Measurements from ENCODE around the gene SBSN. TPM values are rescaled to one million over a fixed set of nuclear protein-coding genes. Genes with fewer than 3 reads are reported as not detected.

The SBSN gene
- polyA plus RNA-seq, 3 donors, result 0.15 to 1.5 TPM; not detected in 1

DNA sequence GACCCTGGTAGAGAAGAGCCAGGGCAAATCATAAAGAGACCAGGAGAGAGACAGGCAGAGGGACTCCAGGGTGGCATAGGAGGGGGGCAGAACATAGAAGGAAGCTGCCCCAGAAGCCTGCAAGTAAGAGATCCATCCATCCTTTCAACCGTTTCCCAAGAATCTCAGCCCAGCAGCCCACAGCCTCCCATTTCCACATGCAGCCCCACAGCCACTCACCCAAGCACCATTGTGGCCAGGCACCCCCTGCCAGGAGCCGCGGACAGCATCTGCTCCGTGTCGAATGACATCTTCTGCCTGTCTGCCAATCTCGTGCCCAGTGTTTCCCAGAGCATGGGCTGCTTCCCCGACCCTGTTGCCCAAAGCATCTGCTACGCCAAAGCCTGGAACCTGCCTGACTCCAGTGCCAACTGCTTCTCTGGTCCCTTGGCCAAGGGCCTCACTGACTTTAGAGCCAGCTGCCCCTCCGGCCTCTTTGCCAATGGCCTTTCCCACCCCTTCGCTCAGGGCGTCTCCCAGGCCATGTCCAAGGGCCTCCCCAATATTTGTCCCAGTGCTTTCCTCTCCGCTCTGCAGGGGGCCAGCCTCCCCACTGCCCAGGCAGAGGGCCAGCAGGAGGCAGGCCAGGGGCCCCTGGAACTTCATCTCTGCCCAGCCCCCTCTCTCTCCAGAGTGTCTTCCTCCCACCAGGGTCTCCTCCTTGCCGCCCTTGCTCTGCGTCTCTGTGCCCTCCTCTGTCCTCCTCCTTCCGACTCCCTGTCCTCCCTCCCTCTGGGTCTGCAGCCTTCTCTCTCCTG, 15.1 kb downstream of the SBSN start:
- no peak overlapping the region for H3K27ac ChIP-seq (ENCODE audit: low read depth, low read length)
- 76 to 90% (median 83%) methylated on average over 15 of the region's 15 CpGs for WGBS, 3 donors

DNA sequence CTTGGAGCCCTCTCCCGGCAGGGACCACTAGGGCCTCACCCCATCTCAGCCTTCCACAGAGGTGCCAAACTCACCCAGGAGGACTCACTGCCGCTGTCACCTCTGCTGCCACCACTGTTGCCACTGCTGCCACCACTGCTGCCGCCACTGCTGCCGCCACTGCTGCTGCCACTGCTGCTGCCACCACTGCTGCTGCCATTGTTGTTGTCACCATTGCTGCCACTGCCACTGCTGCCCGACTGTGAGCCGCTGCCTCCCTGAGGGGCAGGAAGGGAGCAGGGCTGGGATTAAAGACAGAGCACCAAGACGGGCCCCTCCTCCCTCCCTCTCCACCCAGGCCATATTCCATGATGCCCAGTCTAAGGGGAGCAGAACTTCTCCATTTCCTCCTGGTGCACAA, 16.8 kb downstream of the SBSN start:
- H3K27ac ChIP-seq (ENCODE audit: low read depth, low read length), result no peak overlapping the region
- 69 to 90% (median 72%) methylated on average over 7 of the region's 7 CpGs for WGBS, 3 donors

DNA sequence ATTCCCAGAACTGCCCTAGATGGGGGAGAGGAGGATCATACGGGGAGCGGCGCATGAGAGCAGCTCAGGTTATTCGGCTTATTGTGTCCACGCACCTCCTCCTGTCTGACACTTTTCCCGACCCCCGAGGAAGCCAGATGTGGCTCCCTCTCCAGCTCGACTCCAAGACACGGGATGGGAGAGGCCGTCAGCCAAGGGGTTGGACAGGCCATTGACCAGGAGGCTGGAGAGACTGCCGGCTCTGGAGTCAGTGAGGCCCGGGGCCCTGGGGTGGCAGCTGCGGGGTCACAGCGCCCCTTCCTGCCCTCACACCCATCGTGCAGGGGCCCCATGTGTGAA, 17.5 kb downstream of the SBSN start:
- WGBS, 3 donors, result 6 to 10% (median 10%) methylated on average over 15 of the region's 15 CpGs
- no peak overlapping the region for H3K27ac ChIP-seq (ENCODE audit: low read depth, low read length)

DNA sequence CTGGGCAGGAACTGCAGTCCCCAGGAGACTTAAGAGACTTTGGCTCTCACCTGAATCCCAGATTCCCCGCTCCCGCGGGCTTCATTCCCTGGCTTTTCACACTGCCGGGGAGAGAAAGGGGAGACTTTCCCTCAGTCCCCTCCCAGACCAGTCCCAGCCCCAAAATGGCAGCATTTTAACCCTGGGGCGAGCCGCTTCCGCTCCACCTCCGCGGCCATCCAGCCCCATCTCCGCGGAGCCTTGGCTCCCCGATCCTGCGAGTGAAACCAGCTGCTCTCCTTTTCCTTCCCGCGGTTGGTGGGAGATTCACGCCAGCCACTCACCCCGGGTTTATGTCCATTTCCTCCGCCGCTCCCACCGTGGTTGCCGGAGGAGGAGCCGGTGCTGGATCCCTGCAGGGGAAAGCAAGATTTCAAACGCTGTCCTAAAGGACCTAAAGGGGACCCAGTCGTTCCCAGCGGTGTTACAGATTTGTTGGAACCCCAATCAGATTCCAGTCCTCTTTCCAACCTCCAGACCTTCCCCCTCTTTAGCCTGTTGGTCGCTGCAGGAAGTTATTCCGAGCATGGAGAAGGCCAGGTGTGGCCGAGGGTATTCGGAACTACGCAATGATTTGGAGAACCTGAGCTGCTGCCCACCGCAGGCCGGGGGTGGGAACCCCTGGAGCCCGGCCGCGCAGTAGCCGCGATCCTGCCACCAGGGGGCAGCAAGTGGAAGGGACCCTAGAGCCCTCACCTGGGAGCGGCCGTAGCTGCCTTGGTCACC, 18.1 kb downstream of the SBSN start:
- WGBS, 3 donors, result 0 to 1% (median 0%) methylated on average over 35 to 39 of the region's 39 CpGs
- H3K27ac ChIP-seq (ENCODE audit: low read depth, low read length), result no peak overlapping the region

DNA sequence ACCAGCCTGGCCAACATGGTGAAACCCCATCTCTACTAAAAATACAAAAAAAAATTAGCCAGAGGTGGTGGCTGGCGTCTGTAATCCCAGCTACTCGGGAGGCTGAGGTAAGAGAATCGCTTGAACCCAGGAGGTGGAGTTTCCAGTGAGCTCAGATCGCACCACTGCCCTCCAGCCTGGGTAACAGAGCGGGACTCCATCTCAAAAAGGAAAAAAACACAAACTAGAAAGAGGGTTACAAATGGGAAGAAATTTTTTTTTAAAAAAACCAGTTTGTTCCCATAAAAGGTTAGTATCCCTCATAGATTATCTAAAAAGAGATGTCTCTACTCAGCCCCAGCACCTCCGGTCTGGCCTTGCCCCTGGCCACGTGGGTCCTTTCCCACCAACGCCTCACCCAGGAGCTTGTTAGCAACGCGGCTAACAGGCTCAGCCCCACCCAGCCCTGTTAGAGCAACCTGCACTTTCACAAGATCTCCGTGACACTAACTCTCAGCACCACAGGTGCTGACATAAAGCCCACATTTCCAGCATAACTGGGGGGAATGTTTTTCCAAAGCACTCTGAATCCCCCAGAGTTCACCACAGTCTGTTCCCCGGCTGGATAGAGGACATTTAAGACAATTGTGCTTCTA, 19.0 kb downstream of the SBSN start:
- WGBS, 3 donors, result 15 to 30% (median 27%) methylated on average over 12 of the region's 12 CpGs
- H3K27ac ChIP-seq (ENCODE audit: low read depth, low read length), result no peak overlapping the region

DNA sequence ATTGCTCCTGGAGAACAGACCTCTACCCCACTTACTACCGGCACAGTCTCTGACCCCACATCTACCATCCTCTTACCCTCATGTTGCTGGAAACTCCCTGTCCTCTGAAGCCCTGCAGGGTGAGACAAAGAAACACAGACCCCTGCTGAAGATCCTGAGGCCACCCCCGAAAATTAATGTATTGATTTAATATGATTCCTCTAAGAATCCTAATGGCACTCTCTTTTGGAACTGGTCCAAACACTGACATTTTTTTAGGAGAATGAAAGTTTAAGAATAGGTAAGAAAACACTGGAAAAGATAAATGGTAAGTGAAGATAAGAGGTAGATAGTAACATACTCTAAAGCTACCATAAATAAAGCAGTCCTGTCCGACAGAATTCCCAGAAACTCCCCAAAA, 20.0 kb downstream of the SBSN start:
- no peak overlapping the region for H3K27ac ChIP-seq (ENCODE audit: low read depth, low read length)
- 88 to 90% (median 88%) methylated on average over 3 of the region's 3 CpGs for WGBS, 3 donors

DNA sequence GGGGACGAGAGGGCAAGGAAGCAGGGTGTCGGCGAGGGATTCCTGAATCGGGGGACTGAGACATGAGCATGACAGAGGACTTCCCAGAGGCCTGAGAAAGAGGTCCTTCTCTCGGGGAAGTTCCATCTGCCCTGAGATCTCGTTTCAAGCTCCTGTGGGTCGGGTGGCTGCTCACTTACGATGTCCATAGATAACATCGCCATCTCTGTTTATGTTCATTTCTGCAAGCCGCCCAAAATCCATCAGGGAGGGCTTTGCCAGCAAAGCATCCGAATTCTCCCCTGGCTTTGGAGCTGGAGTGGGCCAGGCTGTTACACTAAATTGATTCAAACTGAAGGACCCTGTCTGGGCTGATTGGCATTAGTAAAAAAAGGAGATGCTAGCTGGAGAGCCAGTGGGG, 20.6 kb downstream of the SBSN start:
- 80 to 83% (median 83%) methylated on average over 11 of the region's 11 CpGs for WGBS, 3 donors
- H3K27ac ChIP-seq (ENCODE audit: low read depth, low read length), result no peak overlapping the region

DNA sequence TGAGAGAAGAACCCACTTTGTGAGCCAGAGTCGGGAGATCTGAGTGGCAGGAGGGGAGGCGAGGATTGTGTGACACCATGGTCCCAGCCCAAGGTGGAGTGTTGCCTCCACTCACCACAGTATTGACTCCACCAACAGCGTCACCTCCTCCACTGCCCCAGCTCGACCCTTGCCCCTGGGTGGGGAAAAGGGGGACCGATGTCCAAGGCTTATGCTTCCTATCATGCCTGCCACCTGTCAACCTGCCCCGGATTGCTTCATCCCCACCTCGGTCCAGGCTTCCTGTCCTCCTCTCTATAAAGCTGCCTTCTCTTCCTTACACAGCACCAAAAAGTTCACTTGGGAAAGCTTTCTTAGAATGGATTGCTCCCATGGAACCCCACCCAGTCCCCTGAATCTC, 22.1 kb downstream of the SBSN start:
- no peak overlapping the region for H3K27ac ChIP-seq (ENCODE audit: low read depth, low read length)
- WGBS, 3 donors, result 73 to 88% (median 84%) methylated on average over 6 to 7 of the region's 7 CpGs

DNA sequence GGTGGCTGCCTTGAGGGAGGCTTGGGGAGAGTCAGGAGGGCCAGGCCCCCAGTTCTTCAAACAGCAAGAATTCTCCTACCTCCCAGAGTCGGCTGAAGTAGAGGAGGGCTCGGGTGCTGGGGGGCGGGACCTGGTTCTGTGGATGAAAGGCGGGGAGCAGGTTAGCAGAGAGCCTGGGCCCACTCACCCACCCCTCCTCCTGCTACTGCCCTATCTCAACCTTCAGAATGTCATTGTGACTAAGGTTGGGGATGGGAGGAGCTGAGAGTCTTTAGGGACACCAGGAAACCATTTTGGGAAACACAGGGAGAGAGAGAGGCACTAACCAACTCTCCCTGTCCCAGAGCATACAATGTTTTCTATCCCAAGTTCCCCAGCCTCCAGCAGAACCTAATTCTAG, 25.4 kb downstream of the SBSN start:
- 86 to 91% (median 89%) methylated on average over 4 of the region's 4 CpGs for WGBS, 3 donors

DNA sequence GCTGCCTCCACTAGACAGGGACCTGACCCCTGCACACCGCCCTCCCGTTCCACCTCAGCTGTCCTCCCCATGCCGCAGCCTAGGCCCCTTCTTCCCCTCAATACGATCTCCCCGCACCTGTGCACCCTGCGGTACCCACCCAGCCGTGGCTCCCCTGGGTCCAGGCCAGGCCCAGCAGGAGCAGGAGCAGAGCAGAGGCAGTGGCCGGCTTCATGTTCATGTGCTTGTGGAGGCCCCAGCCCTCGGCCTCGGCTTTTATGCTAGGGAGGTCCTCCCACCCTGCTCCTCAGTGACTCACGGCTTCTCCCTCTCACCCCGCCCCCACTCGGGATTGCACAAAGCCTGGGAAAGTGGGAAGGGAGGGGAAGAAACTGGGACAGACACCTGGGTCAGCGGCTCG, 26.4 kb downstream of the SBSN start:
- 77 to 88% (median 78%) methylated on average over 11 to 15 of the region's 15 CpGs for WGBS, 3 donors
- H3K27ac ChIP-seq (ENCODE audit: low read depth, low read length), result no peak overlapping the region

More for the DNA sequence above, 25.4 kb downstream of the SBSN start:
- H3K27ac ChIP-seq (ENCODE audit: low read depth, low read length), result no peak overlapping the region

DNA sequence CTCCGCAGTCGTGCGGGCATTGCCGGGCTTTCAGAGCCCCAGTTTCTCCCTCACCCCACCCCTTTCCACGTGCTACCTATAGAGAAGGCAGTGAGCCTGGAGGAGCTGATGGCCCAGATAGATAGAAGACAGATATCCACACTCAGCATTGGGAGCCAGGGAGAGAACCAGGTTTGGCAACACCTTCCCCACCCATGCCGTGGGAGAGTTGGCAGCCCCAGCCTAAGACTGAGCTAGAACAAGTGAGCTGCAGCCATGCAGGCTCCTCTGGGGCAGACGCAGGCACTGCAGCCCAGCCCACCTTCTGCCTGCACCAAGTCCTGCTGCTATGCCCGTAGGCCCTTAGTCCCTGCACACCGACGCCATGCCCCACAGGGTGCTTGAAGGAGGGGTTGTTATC, 27.5 kb downstream of the SBSN start:
- H3K27ac ChIP-seq (ENCODE audit: low read depth, low read length), result no peak overlapping the region
- WGBS, 3 donors, result 89 to 92% (median 91%) methylated on average over 10 of the region's 10 CpGs

DNA sequence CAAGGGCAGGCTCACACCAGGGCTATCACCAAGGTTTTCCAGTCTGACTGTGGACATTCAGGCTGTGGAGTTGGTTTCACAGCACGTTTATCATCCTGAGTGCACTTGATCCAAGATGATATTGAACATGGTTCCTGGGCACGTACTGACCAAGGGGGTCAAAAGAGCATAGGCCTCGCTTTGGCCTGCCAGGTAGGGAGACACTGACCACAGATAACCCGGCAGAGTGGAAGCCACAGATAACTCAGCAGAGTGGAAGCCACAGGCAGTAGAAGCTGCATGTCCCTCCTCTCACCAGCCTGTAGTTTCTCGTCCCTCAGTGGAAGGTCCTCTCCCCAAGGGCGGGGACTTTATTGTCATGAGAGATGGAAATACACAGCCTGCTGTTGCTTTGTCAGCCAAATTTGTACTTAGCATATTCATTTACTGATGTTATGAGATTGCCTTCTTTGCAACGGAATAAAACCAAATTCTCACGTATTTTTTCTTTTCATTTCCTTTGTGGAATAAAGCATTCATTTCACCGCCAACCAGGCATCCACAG, 29.1 kb downstream of the SBSN start:
- WGBS, 3 donors, result 74 to 85% (median 79%) methylated on average over 9 of the region's 9 CpGs
- H3K27ac ChIP-seq (ENCODE audit: low read depth, low read length), result no peak overlapping the region

DNA sequence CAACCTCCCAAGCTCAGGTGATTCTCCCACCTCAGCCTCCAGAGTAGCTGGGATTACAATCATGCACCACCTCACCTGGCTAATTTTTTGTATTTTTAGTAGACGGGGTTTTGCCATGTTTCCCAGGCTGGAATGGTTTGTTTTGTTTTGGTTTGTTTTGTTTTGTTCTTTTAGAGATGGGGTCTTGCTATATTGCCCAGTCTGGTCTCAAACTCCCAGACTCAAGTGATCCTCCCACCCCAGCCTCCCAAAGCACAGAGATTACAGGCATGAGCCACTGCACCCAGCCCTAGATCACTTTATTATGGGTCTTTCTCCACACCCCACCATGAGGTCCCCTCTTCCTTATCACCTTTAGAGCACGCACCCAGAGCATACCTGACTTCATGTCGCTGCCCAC, 29.9 kb downstream of the SBSN start:
- H3K27ac ChIP-seq (ENCODE audit: low read depth, low read length), result no peak overlapping the region
- WGBS, 3 donors, result 75 to 95% (median 88%) methylated on average over 3 of the region's 3 CpGs

DNA sequence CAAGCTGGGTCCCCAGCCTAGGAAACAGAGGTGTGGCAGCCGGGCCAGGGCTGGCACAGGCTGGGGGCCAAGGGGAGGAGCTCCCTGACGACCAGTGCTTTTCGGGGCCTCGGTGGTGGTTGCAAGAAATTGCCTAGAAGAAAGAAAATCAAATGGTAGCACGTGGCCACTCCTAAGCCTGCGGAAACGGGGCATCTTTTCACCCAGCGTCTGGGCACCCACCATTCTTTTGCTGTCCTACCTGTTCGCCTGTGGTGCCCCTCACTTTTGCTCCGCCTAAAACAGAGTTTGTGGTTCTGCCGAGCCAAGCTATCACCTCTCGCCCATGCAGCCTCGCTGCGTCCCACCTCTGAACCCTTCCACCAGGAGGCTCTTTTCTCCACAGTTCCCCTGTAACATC, 30.7 kb downstream of the SBSN start:
- WGBS, 3 donors, result 80 to 84% (median 81%) methylated on average over 11 to 14 of the region's 14 CpGs
- H3K27ac ChIP-seq (ENCODE audit: low read depth, low read length), result no peak overlapping the region

DNA sequence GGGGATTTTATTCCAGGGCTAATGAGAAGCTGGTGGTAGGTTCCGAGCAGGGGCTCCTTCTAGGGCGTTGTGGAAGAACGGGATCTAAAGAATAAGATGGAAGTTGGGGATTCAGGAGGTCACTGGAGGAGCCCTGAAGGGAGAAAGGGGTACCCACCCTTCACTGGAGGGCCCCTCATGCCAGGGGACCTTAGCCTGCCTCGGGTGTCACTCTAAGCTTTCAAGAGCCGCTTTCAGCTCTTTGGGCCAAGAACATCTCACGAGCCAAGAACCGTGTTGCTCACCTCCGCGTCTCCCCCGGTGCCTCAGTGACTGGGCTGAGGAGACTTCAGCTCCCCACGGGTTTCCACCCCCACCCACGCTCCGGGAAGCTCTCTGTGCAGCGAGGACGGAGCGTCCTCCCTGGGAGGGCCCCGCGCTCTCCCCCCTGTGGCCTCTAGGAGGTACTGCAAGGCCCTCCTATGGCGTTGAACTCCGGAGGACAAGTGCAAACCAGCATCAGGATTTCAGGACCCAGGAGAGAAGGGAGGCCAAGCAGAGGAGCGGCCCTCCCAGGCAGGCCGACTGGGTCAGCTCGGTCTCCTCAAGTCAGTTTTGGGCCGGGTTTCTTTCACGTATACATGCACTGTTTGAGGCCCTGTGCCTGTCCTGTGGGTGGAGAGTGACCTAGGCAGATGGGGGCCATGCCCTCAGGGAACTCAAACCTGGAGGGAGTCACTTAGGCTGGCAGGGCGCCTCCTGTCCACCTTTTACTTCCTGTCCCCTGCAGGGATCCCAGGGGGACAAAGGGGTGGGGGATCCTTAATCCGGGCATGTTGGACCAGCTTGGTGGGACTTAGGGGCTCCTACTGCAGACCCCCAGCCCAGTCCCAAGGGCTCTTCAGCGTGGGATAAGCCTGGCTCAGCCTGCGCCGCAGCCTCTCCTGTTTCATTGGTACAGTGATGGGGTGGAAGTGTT, 32.7 kb downstream of the SBSN start:
- no peak overlapping the region for H3K27ac ChIP-seq (ENCODE audit: low read depth, low read length)
- 24 to 26% (median 25%) methylated on average over 30 of the region's 30 CpGs for WGBS, 3 donors

DNA sequence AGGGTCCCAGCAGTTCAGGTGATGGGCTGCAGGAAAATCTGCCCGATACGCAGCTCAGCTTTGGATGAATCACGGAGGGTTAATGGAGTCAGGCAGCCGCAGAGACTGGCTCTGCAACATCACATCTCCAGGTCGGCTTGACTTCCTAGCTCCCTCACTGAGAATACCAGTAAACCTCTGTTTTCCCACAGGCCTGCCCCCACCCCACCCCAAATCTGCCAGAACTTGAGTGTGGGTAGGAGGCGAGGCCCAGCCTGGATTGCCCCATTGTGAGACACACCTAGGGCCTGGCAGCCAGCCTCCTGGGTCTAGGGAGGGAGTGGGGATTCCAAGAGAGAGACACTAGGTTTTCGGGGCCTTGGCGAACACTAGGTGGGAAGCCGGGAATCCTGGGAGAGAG, 34.1 kb downstream of the SBSN start:
- 89 to 91% (median 89%) methylated on average over 9 of the region's 9 CpGs for WGBS, 3 donors

DNA sequence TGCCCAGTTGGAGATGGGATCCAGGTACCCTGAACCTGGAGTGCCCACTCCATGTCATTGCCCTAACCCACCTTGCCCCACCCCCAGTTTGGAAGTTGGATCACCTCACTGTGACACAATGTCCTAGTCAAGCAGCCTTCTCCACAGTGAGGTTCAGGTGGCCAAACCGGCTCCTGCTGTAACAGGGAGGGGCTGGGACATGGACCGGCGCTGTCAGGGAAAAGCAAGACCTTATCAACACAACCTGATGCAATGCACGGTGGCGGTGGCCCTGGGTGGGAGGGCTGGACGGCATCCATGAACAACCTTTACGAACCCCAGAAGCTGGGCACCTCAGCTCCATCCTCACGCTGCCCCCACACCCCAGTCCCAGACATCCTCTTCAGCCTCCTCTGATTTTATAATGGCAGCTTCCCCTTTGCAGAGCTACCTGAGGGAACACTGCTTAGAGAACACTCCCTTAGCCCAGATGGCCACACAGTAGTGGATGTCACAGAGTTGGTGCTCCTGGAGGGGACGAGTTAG, 36.2 kb downstream of the SBSN start:
- H3K27ac ChIP-seq (ENCODE audit: low read depth, low read length), result no peak overlapping the region
- WGBS, 3 donors, result 85 to 90% (median 86%) methylated on average over 9 of the region's 9 CpGs

More for the DNA sequence above, 34.1 kb downstream of the SBSN start:
- H3K27ac ChIP-seq (ENCODE audit: low read depth, low read length), result no peak overlapping the region

DNA sequence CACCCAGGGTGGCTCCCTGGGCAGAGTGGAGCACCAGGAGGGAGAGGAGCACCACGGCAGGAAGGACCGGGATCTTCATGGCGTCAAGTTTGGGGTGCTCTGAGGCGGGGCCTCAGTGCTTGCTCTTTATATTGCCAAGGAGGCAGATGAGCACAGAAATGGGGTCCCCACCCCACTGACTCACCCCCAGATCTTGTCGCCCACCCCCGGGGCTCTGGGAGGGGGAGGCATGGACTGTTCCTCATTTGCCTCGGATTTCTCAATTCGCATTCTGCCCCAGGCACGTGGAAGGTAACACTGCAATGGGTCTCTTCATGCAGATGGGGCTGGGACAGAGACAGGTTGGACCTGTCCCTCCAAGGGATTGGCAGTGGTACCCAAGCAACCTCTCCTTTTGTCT, 37.7 kb downstream of the SBSN start, which contains the start of gene KRTDAP:
KRTDAP (minus strand) TSS at position 101 of the 400 bp plus-strand sequence; CDS start at position 79, 22 bp downstream.
- H3K27ac ChIP-seq (ENCODE audit: low read depth, low read length), result no peak within 1 kb of the TSS
- WGBS, 3 donors, result 74 to 90% (median 81%) methylated on average over 9 of the region's 9 CpGs

Data from adipose tissue (tissue), 3 donors.